HEK293 (cell line): ENCODE results near the gene MED23.

Experiments
- PATZ1 ChIP-seq: fragments of 450-650 bp; formaldehyde crosslinking; IDR thresholded peaks from 2 replicates; pipeline ENCODE4 v1.5.1; 2016; ENCODE audit warnings: missing biosample characterization, missing genetic modification characterization
- TCF7L2 ChIP-seq: IDR thresholded peaks from 2 replicates; pipeline ENCODE4 v1.6.1; 2011; ENCODE audit warnings: low read depth, mild to moderate bottlenecking, inconsistent platforms, low read length, moderate library complexity, borderline replicate concordance
- ZNF785 ChIP-seq: fragments of 450-650 bp; formaldehyde crosslinking; IDR thresholded peaks from 2 replicates; pipeline ENCODE4 v1.5.1; 2016; ENCODE audit warnings: missing biosample characterization, missing genetic modification characterization
- TF ChIP-seq, protein P1 (sequence below): fragments of 450-650 bp; formaldehyde crosslinking; IDR thresholded peaks from 2 replicates; pipeline ENCODE4 v1.5.1; 2016; ENCODE audit warnings: missing biosample characterization, missing genetic modification characterization

- TF ChIP-seq ZNF785 (tag by site-specific recombination) (no peak), PATZ1 (tag by site-specific recombination) (no peak), TCF7L2 (no peak)
- TF ChIP-seq, protein P1, sequence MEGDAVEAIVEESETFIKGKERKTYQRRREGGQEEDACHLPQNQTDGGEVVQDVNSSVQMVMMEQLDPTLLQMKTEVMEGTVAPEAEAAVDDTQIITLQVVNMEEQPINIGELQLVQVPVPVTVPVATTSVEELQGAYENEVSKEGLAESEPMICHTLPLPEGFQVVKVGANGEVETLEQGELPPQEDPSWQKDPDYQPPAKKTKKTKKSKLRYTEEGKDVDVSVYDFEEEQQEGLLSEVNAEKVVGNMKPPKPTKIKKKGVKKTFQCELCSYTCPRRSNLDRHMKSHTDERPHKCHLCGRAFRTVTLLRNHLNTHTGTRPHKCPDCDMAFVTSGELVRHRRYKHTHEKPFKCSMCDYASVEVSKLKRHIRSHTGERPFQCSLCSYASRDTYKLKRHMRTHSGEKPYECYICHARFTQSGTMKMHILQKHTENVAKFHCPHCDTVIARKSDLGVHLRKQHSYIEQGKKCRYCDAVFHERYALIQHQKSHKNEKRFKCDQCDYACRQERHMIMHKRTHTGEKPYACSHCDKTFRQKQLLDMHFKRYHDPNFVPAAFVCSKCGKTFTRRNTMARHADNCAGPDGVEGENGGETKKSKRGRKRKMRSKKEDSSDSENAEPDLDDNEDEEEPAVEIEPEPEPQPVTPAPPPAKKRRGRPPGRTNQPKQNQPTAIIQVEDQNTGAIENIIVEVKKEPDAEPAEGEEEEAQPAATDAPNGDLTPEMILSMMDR (tag by site-specific recombination), result no peak
These were observed 28.6 kb upstream of the MED23 start for GRCh38 chr6:131656667-131657066.
